Measurements from ENCODE around the gene LRBA.

LRBA gene

GRCh38 chr4:150371869-150372268 is 643.2 kb downstream of the LRBA start:
- no peaks in the 10 kb centered on the region for H3K4me1 ChIP-seq (ENCODE audit: insufficient read depth, low read length, severe bottlenecking)
- H3F3A ChIP-seq (ENCODE audit: insufficient read depth, low read length): no peaks in the 10 kb centered on the region
- no peak overlapping the region for H3K4me3 ChIP-seq (ENCODE audit: low read depth, low read length, poor library complexity, severe bottlenecking)
- H3K79me2 ChIP-seq (ENCODE audit: insufficient read depth, low read length): no peaks in the 10 kb centered on the region
- no peak overlapping the region for H2AFZ ChIP-seq (ENCODE audit: low read length)
- TF ChIP-seq, protein P1, sequence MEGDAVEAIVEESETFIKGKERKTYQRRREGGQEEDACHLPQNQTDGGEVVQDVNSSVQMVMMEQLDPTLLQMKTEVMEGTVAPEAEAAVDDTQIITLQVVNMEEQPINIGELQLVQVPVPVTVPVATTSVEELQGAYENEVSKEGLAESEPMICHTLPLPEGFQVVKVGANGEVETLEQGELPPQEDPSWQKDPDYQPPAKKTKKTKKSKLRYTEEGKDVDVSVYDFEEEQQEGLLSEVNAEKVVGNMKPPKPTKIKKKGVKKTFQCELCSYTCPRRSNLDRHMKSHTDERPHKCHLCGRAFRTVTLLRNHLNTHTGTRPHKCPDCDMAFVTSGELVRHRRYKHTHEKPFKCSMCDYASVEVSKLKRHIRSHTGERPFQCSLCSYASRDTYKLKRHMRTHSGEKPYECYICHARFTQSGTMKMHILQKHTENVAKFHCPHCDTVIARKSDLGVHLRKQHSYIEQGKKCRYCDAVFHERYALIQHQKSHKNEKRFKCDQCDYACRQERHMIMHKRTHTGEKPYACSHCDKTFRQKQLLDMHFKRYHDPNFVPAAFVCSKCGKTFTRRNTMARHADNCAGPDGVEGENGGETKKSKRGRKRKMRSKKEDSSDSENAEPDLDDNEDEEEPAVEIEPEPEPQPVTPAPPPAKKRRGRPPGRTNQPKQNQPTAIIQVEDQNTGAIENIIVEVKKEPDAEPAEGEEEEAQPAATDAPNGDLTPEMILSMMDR (IDR thresholded peaks at IDR 0.05; ENCODE audit: low read length): no peak
- TF ChIP-seq EZH2 (IDR thresholded peaks at IDR 0.05; ENCODE audit: borderline replicate concordance, low read length): no peak
- no peaks in the 10 kb centered on the region for H3K9me3 ChIP-seq (ENCODE audit: low read length)
- H3K36me3 ChIP-seq (ENCODE audit: insufficient read depth, low read length): no peaks in the 10 kb centered on the region
- no peak overlapping the region for H3K9ac ChIP-seq (ENCODE audit: low read length)
- no peaks in the 10 kb centered on the region for H4K20me1 ChIP-seq (ENCODE audit: insufficient read depth, low read length)
- H3K9me2 ChIP-seq (ENCODE audit: low read depth, low read length): no peaks in the 10 kb centered on the region
- no peak overlapping the region for H3K4me2 ChIP-seq (ENCODE audit: low read length)
- no peaks in the 10 kb centered on the region for H3K27me3 ChIP-seq (ENCODE audit: insufficient read depth, low read length)
- H3K27ac ChIP-seq (ENCODE audit: low read depth, low read length, poor library complexity, severe bottlenecking): no peak overlapping the region

DNA sequence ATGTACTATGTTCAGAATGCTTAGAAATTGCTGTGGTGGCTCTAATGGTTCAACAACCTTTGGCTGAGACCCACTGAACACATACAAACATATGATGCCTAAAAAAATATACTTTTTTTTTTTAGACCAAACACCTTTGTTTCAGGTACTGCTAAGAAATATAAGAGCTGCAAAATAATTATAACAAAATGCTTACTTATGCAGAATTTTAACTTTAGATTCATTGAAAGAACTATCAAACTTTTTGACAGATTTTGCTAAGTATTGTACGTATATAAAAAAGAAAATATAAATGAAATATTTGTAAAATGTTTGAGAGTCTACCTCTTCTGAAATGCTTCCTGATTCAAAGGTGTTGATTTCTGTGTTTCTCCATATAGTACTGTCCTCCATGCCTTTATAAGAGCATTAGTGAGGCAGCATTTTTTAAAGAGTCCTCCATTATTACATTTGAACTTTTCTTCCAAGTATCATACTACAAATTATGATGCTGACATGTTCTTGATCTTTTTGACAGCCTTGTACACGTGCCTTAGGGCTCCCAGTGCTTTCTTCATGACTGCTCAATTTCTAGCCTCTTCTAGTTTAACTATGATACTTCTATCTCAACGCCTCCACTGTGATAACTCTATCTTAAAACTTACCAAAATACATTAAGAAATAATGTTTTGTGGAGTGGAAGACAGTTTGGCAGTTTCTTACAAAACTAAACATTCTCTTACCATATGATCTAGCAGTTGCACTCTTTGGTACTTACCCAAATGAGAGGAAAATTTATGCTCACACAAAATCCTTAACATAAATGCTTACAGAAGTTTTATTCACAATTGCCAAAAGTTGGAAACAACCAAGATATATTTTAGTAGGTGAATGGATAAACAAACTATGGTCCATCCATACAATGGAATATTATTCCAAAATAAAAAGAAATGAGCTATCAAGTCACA is 645.4 kb downstream of the LRBA start:
- no peaks in the 10 kb centered on the region for H3K9me2 ChIP-seq (ENCODE audit: low read depth, low read length)
- no peak overlapping the region for H3K4me2 ChIP-seq (ENCODE audit: low read length)

DNA sequence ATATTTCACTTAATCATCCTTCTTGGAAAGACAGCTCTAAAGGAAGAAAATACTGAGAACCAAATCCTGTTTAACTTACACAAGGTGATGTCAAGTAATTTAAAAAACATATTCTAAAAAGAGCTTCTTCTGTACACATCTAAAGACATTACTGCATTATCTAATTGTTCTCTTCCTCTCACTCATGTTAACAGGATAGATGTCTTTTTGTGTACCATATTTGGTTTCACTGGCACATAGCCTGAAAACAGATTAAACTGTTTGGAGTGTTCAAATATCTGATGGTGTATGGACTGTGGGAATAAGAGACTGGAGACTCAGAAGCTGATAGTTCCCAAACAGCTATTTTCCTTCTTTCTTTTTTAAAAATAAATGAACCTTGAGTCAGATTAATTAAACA is 646.4 kb downstream of the LRBA start:
- Histone ChIP-seq H3K36me3 (ENCODE audit: insufficient read depth, low read length) (no peaks in the 10 kb centered on the region), H4K20me1 (ENCODE audit: insufficient read depth, low read length) (no peaks in the 10 kb centered on the region), H3K27me3 (ENCODE audit: insufficient read depth, low read length) (no peaks in the 10 kb centered on the region), H3K27ac (ENCODE audit: low read depth, low read length, poor library complexity, severe bottlenecking) (no peak overlapping the region), H2AFZ (ENCODE audit: low read length) (no peak overlapping the region), H3K9me2 (ENCODE audit: low read depth, low read length) (no peaks in the 10 kb centered on the region), H3K4me1 (ENCODE audit: insufficient read depth, low read length, severe bottlenecking) (no peaks in the 10 kb centered on the region), H3K4me2 (ENCODE audit: low read length) (no peak overlapping the region), H3K4me3 (ENCODE audit: low read depth, low read length, poor library complexity, severe bottlenecking) (no peak overlapping the region), H3K9ac (ENCODE audit: low read length) (no peak overlapping the region), H3F3A (ENCODE audit: insufficient read depth, low read length) (no peaks in the 10 kb centered on the region), H3K79me2 (ENCODE audit: insufficient read depth, low read length) (no peaks in the 10 kb centered on the region), H3K9me3 (ENCODE audit: low read length) (no peaks in the 10 kb centered on the region)
- TF ChIP-seq, protein P1 (IDR thresholded peaks at IDR 0.05; ENCODE audit: low read length): no peak

More for the DNA sequence above, 645.4 kb downstream of the LRBA start:
- Histone ChIP-seq H3K9me3 (ENCODE audit: low read length) (no peaks in the 10 kb centered on the region), H3K27me3 (ENCODE audit: insufficient read depth, low read length) (no peaks in the 10 kb centered on the region), H3K79me2 (ENCODE audit: insufficient read depth, low read length) (no peaks in the 10 kb centered on the region), H3K27ac (ENCODE audit: low read depth, low read length, poor library complexity, severe bottlenecking) (no peak overlapping the region), H3K4me1 (ENCODE audit: insufficient read depth, low read length, severe bottlenecking) (no peaks in the 10 kb centered on the region), H3K9ac (ENCODE audit: low read length) (no peak overlapping the region), H2AFZ (ENCODE audit: low read length) (no peak overlapping the region), H3K36me3 (ENCODE audit: insufficient read depth, low read length) (no peaks in the 10 kb centered on the region), H3K4me3 (ENCODE audit: low read depth, low read length, poor library complexity, severe bottlenecking) (no peak overlapping the region), H4K20me1 (ENCODE audit: insufficient read depth, low read length) (no peaks in the 10 kb centered on the region), H3F3A (ENCODE audit: insufficient read depth, low read length) (no peaks in the 10 kb centered on the region)
- TF ChIP-seq EZH2 (IDR thresholded peaks at IDR 0.05; ENCODE audit: borderline replicate concordance, low read length): no peak
- TF ChIP-seq, protein P1 (IDR thresholded peaks at IDR 0.05; ENCODE audit: low read length): no peak

Measured in OCI-LY1 (cell line).